SK-N-SH (cell line): ENCODE data around the gene ZNF580. TPM values are rescaled to one million over a fixed set of nuclear protein-coding genes. Genes with fewer than 3 reads are reported as not detected.

ENCODE experiments used
- CTCF ChIA-PET: fragments of 300-600, 350-600 bp; formaldehyde crosslinking; extraction: SDS; loops from one replicate; lab custom pipeline; 2021; lab: Yijun Ruan, JAX
- POLR2A ChIA-PET: fragments of 350-600 bp; sonication (Branson Sonifier 250); formaldehyde crosslinking; extraction: SDS; loops from one replicate; lab custom pipeline; 2020; ENCODE audit warnings: antibody characterized with exemption, inconsistent platforms; lab: Yijun Ruan, JAX
- DNase-seq: peaks from one replicate; pipeline ENCODE4 v3.0.0; 2012
- H2AFZ ChIP-seq: fragments of 200-600 bp; sonication (generic); 2 replicates; pipeline ENCODE4 v1.8.1; 2016; ENCODE audit warnings: antibody characterized with exemption, mild to moderate bottlenecking, low read depth
- H3F3A ChIP-seq: fragments of 200-600 bp; sonication (generic); replicated peaks from 2 replicates; pipeline ENCODE3; 2016; ENCODE audit warnings: antibody characterized with exemption, mild to moderate bottlenecking; ENCODE audit not compliant: insufficient read depth
- H3K27ac ChIP-seq, 2 experiments: fragments of 200-500 bp in 1 of 2; fragments of 200-600 bp in 1 of 2; sonication (Bioruptor generic) in 1 of 2; sonication (generic), shearing (Covaris generic) in 1 of 2; 2 replicates each; pipeline versions ENCODE4 v1.5.1 to v1.6.1; 2014 to 2016; ENCODE audit warnings: low read depth in 2 of 2, inconsistent platforms in 1 of 2, low read length in 1 of 2, mild to moderate bottlenecking in 1 of 2, mixed read lengths in 1 of 2
- H3K27me3 ChIP-seq: fragments of 200-600 bp; sonication (generic), shearing (Covaris generic); 2 replicates; pipeline ENCODE4 v1.6.1; 2016; ENCODE audit warnings: mixed run types; ENCODE audit not compliant: insufficient read depth
- H3K36me3 ChIP-seq, 2 experiments: fragments of 200-500 bp in 1 of 2; fragments of 200-600 bp in 1 of 2; sonication (Bioruptor generic) in 1 of 2; sonication (generic) in 1 of 2; replicated peaks in 1 of 2; 2 replicates each; pipeline versions ENCODE3 to v1.5.1; 2014 to 2016; ENCODE audit warnings: low read length in 1 of 2, mild to moderate bottlenecking in 1 of 2; ENCODE audit not compliant: insufficient read depth in 2 of 2, control insufficient read depth in 1 of 2
- H3K4me1 ChIP-seq, 2 experiments: fragments of 200-500 bp in 1 of 2; fragments of 200-600 bp in 1 of 2; sonication (Bioruptor generic) in 1 of 2; sonication (generic), shearing (Covaris generic) in 1 of 2; 2 replicates each; pipeline versions ENCODE4 v1.5.1 to v1.6.1; 2014 to 2016; ENCODE audit warnings: low read depth in 1 of 2, low read length in 1 of 2, mixed run types in 1 of 2; ENCODE audit not compliant: insufficient read depth in 2 of 2, control insufficient read depth in 1 of 2
- H3K4me2 ChIP-seq: fragments of 200-600 bp; sonication (generic), shearing (Covaris generic); 2 replicates; pipeline ENCODE4 v1.6.1; 2017; ENCODE audit warnings: mixed run types
- H3K4me3 ChIP-seq, 2 experiments: fragments of 200-500 bp in 1 of 2; fragments of 200-600 bp in 1 of 2; sonication (Bioruptor generic) in 1 of 2; sonication (generic), shearing (Covaris generic) in 1 of 2; 2 replicates each; pipeline versions ENCODE4 v1.5.1 to v1.8.1; 2014 to 2016; ENCODE audit warnings: low read depth in 2 of 2, inconsistent platforms in 1 of 2, low read length in 1 of 2, mild to moderate bottlenecking in 1 of 2, mixed read lengths in 1 of 2, moderate library complexity in 1 of 2
- H3K79me2 ChIP-seq: fragments of 200-600 bp; sonication (generic); 2 replicates; pipeline ENCODE4 v1.8.1; 2017; ENCODE audit warnings: mild to moderate bottlenecking; ENCODE audit not compliant: insufficient read depth
- H3K9ac ChIP-seq: fragments of 200-600 bp; sonication (generic); 2 replicates; pipeline ENCODE4 v1.6.1; 2017; ENCODE audit warnings: mixed run types
- H3K9me2 ChIP-seq: fragments of 200-600 bp; sonication (generic); 2 replicates; pipeline ENCODE4 v1.6.1; 2017; ENCODE audit warnings: mixed run types
- H3K9me3 ChIP-seq: fragments of 200-600 bp; sonication (generic); 2 replicates; pipeline ENCODE4 v1.6.1; 2017; ENCODE audit warnings: mixed run types, mild to moderate bottlenecking, moderate library complexity
- H4K20me1 ChIP-seq: fragments of 200-600 bp; sonication (generic); 2 replicates; pipeline ENCODE4 v1.6.1; 2017; ENCODE audit warnings: mild to moderate bottlenecking, mixed run types; ENCODE audit not compliant: insufficient read depth
- EP300 ChIP-seq, 2 experiments: IDR thresholded peaks; 2 replicates each; pipeline versions ENCODE4 v1.4.0 to v1.6.1; 2012; ENCODE audit warnings: borderline replicate concordance in 1 of 2, low read depth in 1 of 2, low read length in 1 of 2
- EZH2phosphoT487 ChIP-seq: fragments of 200-600 bp; sonication (generic); IDR thresholded peaks from 2 replicates; pipeline ENCODE4 v1.6.1; 2017; ENCODE audit warnings: low read depth, mixed run types, mild to moderate bottlenecking, antibody characterized with exemption, moderate library complexity, borderline replicate concordance
- FOXM1 ChIP-seq: IDR thresholded peaks from 2 replicates; pipeline ENCODE4 v1.4.0; 2012; ENCODE audit warnings: low read depth, mild to moderate bottlenecking
- GATA2 ChIP-seq: sonication (generic); formaldehyde crosslinking; IDR thresholded peaks from 2 replicates; pipeline ENCODE4 v1.5.0; 2020; ENCODE audit warnings: mild to moderate bottlenecking, missing genetic modification reagents
- NFIC ChIP-seq: IDR thresholded peaks from 2 replicates; pipeline ENCODE4 v1.4.0; 2012; ENCODE audit warnings: borderline replicate concordance
- NRF1 ChIP-seq: IDR thresholded peaks from 2 replicates; pipeline ENCODE4 v1.6.1; 2012; ENCODE audit warnings: low read depth, mild to moderate bottlenecking, low read length
- POLR2AphosphoS5 ChIP-seq: IDR thresholded peaks from 2 replicates; pipeline ENCODE4 v1.6.1; 2012; ENCODE audit warnings: low read depth, low read length
- RAD21 ChIP-seq: IDR thresholded peaks from 2 replicates; pipeline ENCODE4 v1.6.1; 2012; ENCODE audit warnings: mild to moderate bottlenecking, low read length
- RCOR1 ChIP-seq: fragments of 150-350 bp; IDR thresholded peaks from 2 replicates; pipeline ENCODE4 v1.6.1; 2017; ENCODE audit warnings: antibody characterized with exemption, low read length
- RFX5 ChIP-seq: IDR thresholded peaks from 2 replicates; pipeline ENCODE4 v1.6.1; 2012; ENCODE audit warnings: mild to moderate bottlenecking, improper control_type of control experiment, low read length
- RXRA ChIP-seq: IDR thresholded peaks from 2 replicates; pipeline ENCODE4 v1.4.0; 2012; ENCODE audit warnings: low read depth, mild to moderate bottlenecking, borderline replicate concordance
- TCF12 ChIP-seq: IDR thresholded peaks from 2 replicates; pipeline ENCODE4 v1.4.0; 2012
- TEAD4 ChIP-seq: IDR thresholded peaks from 2 replicates; pipeline ENCODE4 v1.4.0; 2012; ENCODE audit warnings: mild to moderate bottlenecking, borderline replicate concordance; ENCODE audit not compliant: insufficient read depth
- USF2 ChIP-seq: fragments of 150-350 bp; IDR thresholded peaks from 2 replicates; pipeline ENCODE4 v1.6.1; 2017; ENCODE audit warnings: antibody characterized with exemption, low read length, low read depth, borderline replicate concordance
- WGBS: methylation state at CpG from one replicate; pipeline ENCODE4 v1.1.6; 2017; ENCODE audit warnings: low lambda C conversion rate; 5-methylcytosine and 5-hydroxymethylcytosine counted together
- polyA plus RNA-seq, 3 experiments: library from polyadenylated mRNA; depleted of rRNA; stranded (reverse); fragments of >200 nt; gene quantifications; 2 replicates each; pipeline ENCODE4 v1.2.3, GENCODE V29; 2012
- TF ChIP-seq, protein P1 (sequence below): fragments of 150-350 bp; IDR thresholded peaks from 2 replicates; pipeline ENCODE4 v1.6.1; 2016; ENCODE audit warnings: mild to moderate bottlenecking, low read depth, low read length
- TF ChIP-seq, protein P2 (sequence below): fragments of 200-600 bp; sonication (generic); IDR thresholded peaks from 2 replicates; pipeline ENCODE4 v1.6.1; 2017; ENCODE audit warnings: antibody characterized with exemption, mild to moderate bottlenecking, moderate library complexity
- TF ChIP-seq, protein P3 (sequence below): IDR thresholded peaks from 2 replicates; pipeline ENCODE4 v1.4.0; 2012; ENCODE audit warnings: low read depth, borderline replicate concordance
- TF ChIP-seq, protein P4 (sequence below): IDR thresholded peaks from 2 replicates; pipeline ENCODE4 v1.4.0; 2012; ENCODE audit warnings: low read depth
- TF ChIP-seq, protein P5 (sequence below): IDR thresholded peaks from 2 replicates; pipeline ENCODE4; 2012

Gene ZNF580
- polyA plus RNA-seq, 1 of the 3 experiments (the other 2 are of a cell fraction), result 21.9 TPM

GRCh38 chr19:55594996-55595545 is 45.7 kb upstream of the ZNF580 start:
- Histone ChIP-seq H3K4me2 (no peak overlapping the region), H2AFZ (no peak overlapping the region), H3K27me3 (no peaks in the 10 kb centered on the region), H3K9me2 (no peaks in the 10 kb centered on the region), H3K9me3 (no peaks in the 10 kb centered on the region), H3K9ac (no peak overlapping the region), H4K20me1 (no peaks in the 10 kb centered on the region), H3K36me3 (peaks cover 20 to 34% of the 10 kb centered on the region in 2 experiments), H3K4me3 (no peak overlapping the region), H3K79me2 (peaks cover 8% of the 10 kb centered on the region), H3K27ac (no peak overlapping the region), H3F3A (peaks cover 5% of the 10 kb centered on the region), H3K4me1 (peaks cover 4 to 6% of the 10 kb centered on the region in 2 experiments; a peak in 2 of 4 replicates)
- ChIA-PET CTCF (interaction anchor here (0.7 to 1.3 kb wide), 3 partner anchors 36 to 79 kb away, joined by 3 to 4 read pairs (median 4); no protein-coding TSS in a partner anchor), POLR2A (no interaction called here)
- no peak for DNase-seq
- TF ChIP-seq RXRA (no peak), NFIC (no peak), GATA2 (CRISPR knock-in tag) (no peak), RFX5 (no peak), FOXM1 (no peak), POLR2AphosphoS5 (no peak), TEAD4 (no peak), NRF1 (no peak), TCF12 (no peak), EZH2phosphoT487 (no peak), USF2 (no peak), RCOR1 (no peak), EP300 (IDR thresholded peaks at IDR 0.05; ENCODE audit: borderline replicate concordance in 1 of 2, low read depth in 1 of 2, low read length in 1 of 2) (no peak), RAD21 (no peak)
- TF ChIP-seq, protein P1, sequence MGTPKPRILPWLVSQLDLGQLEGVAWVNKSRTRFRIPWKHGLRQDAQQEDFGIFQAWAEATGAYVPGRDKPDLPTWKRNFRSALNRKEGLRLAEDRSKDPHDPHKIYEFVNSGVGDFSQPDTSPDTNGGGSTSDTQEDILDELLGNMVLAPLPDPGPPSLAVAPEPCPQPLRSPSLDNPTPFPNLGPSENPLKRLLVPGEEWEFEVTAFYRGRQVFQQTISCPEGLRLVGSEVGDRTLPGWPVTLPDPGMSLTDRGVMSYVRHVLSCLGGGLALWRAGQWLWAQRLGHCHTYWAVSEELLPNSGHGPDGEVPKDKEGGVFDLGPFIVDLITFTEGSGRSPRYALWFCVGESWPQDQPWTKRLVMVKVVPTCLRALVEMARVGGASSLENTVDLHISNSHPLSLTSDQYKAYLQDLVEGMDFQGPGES, result no peak
- TF ChIP-seq, protein P2, sequence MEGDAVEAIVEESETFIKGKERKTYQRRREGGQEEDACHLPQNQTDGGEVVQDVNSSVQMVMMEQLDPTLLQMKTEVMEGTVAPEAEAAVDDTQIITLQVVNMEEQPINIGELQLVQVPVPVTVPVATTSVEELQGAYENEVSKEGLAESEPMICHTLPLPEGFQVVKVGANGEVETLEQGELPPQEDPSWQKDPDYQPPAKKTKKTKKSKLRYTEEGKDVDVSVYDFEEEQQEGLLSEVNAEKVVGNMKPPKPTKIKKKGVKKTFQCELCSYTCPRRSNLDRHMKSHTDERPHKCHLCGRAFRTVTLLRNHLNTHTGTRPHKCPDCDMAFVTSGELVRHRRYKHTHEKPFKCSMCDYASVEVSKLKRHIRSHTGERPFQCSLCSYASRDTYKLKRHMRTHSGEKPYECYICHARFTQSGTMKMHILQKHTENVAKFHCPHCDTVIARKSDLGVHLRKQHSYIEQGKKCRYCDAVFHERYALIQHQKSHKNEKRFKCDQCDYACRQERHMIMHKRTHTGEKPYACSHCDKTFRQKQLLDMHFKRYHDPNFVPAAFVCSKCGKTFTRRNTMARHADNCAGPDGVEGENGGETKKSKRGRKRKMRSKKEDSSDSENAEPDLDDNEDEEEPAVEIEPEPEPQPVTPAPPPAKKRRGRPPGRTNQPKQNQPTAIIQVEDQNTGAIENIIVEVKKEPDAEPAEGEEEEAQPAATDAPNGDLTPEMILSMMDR, result no peak
- TF ChIP-seq, protein P3, sequence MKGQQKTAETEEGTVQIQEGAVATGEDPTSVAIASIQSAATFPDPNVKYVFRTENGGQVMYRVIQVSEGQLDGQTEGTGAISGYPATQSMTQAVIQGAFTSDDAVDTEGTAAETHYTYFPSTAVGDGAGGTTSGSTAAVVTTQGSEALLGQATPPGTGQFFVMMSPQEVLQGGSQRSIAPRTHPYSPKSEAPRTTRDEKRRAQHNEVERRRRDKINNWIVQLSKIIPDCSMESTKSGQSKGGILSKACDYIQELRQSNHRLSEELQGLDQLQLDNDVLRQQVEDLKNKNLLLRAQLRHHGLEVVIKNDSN, result no peak
- TF ChIP-seq, protein P4, sequence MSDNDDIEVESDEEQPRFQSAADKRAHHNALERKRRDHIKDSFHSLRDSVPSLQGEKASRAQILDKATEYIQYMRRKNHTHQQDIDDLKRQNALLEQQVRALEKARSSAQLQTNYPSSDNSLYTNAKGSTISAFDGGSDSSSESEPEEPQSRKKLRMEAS, result no peak
- TF ChIP-seq, protein P5, sequence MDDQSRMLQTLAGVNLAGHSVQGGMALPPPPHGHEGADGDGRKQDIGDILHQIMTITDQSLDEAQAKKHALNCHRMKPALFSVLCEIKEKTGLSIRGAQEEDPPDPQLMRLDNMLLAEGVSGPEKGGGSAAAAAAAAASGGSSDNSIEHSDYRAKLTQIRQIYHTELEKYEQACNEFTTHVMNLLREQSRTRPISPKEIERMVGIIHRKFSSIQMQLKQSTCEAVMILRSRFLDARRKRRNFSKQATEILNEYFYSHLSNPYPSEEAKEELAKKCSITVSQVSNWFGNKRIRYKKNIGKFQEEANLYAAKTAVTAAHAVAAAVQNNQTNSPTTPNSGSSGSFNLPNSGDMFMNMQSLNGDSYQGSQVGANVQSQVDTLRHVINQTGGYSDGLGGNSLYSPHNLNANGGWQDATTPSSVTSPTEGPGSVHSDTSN, result no peak
- 84% methylated on average over 4 of the region's 4 CpGs for WGBS
